GM21528 (cell line): ENCODE measurements around the gene CHD8.
"Not testable (repeated sequence)": the region's sequence is repeated elsewhere in the genome, so short reads cannot be mapped to it uniquely, and the experiment has no call there.

Experiments
- ATAC-seq: cut with Tn5 transposase; IDR thresholded peaks from one replicate; pipeline ENCODE4 v1.9.1; 2021; ENCODE audit warnings: mild to moderate bottlenecking, moderate library complexity; ENCODE audit not compliant: unreplicated experiment, low FRiP score

CHD8 gene, protein sequence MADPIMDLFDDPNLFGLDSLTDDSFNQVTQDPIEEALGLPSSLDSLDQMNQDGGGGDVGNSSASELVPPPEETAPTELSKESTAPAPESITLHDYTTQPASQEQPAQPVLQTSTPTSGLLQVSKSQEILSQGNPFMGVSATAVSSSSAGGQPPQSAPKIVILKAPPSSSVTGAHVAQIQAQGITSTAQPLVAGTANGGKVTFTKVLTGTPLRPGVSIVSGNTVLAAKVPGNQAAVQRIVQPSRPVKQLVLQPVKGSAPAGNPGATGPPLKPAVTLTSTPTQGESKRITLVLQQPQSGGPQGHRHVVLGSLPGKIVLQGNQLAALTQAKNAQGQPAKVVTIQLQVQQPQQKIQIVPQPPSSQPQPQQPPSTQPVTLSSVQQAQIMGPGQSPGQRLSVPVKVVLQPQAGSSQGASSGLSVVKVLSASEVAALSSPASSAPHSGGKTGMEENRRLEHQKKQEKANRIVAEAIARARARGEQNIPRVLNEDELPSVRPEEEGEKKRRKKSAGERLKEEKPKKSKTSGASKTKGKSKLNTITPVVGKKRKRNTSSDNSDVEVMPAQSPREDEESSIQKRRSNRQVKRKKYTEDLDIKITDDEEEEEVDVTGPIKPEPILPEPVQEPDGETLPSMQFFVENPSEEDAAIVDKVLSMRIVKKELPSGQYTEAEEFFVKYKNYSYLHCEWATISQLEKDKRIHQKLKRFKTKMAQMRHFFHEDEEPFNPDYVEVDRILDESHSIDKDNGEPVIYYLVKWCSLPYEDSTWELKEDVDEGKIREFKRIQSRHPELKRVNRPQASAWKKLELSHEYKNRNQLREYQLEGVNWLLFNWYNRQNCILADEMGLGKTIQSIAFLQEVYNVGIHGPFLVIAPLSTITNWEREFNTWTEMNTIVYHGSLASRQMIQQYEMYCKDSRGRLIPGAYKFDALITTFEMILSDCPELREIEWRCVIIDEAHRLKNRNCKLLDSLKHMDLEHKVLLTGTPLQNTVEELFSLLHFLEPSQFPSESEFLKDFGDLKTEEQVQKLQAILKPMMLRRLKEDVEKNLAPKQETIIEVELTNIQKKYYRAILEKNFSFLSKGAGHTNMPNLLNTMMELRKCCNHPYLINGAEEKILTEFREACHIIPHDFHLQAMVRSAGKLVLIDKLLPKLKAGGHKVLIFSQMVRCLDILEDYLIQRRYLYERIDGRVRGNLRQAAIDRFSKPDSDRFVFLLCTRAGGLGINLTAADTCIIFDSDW (N-terminal part only)

DNA sequence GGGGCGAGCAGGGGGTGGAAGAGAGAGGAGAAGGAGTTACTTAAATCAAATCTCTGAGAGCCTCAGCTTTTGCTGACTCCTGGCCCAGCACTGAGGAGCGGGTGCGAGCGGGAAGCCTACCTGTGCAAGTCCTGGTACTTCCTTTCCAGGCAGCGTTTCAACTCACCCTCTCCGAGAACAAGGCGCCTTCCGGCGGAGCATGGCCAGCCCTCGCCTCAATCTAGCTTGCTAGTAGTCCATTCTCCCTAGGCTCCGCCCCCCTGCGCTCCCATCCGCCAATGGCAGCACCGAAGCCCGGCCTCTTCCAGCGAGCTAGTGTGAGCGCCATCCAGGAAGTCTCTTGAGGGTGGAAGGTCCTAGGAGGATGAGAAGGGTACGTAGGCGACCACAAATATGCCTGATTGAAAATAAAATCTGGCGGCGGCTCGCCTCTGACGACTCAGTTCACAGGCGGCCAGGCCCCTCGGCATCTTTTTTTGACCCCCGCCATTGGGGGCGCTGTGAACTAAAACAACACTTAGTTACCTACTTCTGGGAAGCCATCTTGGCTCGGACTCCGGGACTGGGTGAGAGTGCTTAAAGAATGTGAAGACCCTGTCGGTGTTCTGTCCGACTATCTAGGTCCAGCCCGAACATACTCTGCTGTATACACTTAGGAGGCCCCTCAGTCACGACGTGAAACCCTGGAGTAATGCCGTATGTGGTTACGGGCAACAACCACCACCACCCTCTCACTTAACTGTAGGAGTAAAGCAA is at the start of gene CHD8:
Gene CHD8, minus strand, starts transcription at position 212 of the 756 bp plus-strand sequence. CDS start 24,480 bp downstream, outside the sequence.
- ATAC-seq: peak; percentile 95

DNA sequence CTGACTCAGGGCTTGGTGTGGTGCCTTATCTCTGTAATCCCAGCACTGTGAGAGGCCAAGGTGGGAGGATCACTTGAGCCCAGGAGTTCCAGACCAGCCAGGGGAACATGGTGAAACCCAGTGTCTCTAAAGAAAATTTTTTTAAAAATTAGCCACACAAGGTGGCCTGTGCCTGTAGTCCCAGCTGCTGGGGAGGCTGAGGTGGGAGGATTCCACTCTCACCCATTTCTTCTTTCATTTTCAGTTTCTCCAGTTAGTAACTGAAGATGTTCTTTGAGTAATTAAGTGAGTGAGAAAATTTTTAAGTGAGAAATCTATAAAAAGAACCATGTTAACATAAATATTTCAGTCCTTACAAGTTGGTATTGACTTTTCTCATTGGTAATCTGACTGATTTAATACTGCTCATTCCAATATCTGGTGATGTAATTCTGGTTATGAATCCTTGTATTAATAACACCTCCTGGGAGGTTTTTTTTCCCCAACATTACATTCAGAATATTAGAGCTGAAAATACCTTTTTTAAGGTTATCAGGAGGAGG is 49.2 kb upstream of the CHD8 start:
- ATAC-seq: peak; percentile 67

DNA sequence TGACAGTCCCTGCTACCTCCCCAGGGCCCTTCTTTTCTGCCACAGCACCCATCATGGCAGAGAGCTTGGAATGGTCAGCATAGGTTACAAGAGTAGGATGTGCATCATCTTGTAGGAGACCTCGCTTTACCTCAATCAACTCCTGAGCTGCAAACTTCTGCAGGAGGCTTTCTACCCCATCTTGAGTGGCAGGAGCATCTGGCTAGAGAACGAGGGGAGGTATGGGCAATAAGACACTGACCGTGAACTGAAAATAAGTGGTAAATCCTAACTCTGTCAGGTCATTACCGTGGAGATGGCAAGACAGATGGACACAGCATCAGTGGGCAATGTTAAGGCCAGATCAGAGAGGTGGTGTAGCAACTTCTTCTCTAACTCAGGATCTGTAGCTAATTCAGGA is 47.5 kb upstream of the CHD8 start:
- ATAC-seq: no peak

- ATAC-seq: no peak
Observed at GRCh38 chr14:21501568-21501967, 45.6 kb upstream of the CHD8 start.

GRCh38 chr14:21498540-21499526 is 42.9 kb upstream of the CHD8 start:
- ATAC-seq: no peak

GRCh38 chr14:21496453-21496852 is 40.5 kb upstream of the CHD8 start:
- no peak for ATAC-seq

- no peak for ATAC-seq
Observed at GRCh38 chr14:21494902-21495762, 39.2 kb upstream of the CHD8 start.

DNA sequence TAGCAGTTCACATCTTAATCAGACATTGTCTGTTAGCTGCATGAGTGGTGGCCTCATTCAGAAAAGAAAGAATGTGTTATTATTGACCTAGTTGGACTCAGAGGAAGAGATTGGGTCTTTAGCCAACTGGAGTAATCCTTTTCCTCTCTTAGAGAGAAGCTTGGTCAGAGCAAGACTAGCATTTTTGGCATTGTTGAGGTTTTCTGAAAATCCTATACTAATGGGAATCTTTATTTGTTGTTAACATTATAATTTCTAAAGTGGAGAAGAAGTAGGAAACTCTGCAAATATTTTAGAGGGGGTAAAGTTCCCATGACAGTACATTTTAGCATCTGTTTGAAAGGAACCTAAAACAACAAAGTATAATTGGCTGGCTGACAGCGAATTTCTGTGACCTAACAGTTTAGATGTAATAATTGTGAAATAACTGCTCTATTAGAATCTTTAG is 30.7 kb upstream of the CHD8 start:
- ATAC-seq: no peak

GRCh38 chr14:21476925-21477681 is 21.2 kb upstream of the CHD8 start, which contains the start of the genes RAB2B and TOX4:
TSS of gene RAB2B (minus strand) at chr14:21476959. CDS start at chr14:21476872, 87 bp downstream.
TSS of gene TOX4 (plus strand) at chr14:21477195. CDS start at chr14:21477279, 84 bp downstream.
- peak; percentile 99 for ATAC-seq

GRCh38 chr14:21476523-21476924 is 20.6 kb upstream of the CHD8 start:
- peak; percentile 34 for ATAC-seq

- ATAC-seq: no peak
Observed at GRCh38 chr14:21475767-21476522, 20.0 kb upstream of the CHD8 start.

DNA sequence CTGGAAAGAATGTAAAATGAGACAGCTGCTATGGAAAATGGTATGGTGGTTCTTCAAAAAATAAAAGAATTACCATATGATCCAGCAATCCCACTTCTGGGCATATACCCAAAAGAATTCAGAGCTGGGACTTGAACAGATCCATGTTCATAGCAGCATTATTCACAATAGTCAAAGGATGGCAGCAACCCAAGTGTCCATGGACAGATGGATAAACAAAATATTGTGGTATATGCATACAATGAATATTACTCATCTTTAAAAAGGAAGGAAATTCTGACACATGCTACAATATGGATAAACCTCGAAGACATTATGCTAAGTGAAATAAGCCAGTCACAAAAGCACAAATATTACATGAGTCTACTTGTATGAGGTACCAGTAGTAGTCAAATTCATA is 11.7 kb upstream of the CHD8 start:
- no peak for ATAC-seq

DNA sequence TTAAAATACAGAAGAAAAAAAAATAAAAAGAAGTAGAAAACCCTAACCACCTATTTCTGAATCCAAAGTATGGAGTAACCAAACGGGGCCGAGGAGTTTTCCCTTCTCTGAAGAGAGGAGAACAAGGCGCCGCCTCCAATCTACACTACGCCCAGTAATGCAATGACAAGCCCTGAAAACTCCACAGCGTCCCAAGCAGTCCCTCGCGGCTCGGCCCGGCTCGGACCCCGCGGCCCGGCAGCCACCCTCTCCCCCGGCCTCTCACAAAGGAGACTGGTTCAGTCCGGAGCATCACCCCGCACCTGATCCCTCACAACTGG is 371 bp downstream of the CHD8 start:
- no peak for ATAC-seq

DNA sequence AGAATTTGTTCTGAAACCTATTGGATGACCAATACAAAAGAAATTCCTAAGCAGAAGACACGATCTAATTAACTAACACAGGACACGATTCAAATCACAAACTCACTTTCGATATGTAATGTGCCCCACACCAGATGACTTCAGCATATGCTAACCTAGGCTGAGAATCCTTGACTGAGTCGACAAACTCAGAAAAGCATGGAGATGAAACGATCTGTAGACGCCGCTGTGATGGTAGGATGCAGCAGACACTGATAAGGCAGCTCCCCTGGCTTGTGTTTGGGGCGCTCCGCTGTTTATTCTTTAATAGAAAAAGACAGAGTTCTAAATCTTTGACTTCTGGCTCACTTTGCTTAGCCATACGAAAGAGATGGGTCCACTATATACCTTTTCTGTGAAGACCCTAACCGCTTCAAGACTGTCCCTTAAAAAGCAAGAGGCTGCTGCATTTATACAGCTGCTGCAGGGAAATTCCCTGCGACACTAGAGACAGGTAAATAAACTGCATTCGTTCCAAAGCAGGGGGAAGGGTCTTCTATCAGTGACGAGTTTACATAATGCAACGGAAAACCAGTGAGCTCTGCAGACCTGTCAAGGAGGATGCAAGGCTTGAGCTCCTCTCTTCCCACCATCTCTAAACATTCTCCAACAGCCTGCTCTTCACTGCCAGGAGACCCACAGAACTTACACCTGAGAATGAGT is 929 bp downstream of the CHD8 start:
- no peak for ATAC-seq

DNA sequence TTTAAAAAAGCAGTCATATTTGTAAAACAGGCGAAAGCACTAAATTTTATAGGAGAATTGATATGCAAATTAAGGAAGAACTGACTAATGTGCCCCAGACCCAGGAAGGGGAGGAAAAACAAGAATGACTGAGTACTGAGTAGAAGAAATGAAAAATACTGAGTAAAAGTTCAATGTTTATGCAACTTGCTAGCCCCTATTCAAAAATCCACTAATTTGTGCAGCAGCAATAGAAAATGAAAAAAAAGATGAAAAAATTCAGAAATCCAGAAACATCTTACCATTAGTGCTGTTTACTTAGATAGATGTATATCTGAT is 6.1 kb downstream of the CHD8 start:
- ATAC-seq: no peak

DNA sequence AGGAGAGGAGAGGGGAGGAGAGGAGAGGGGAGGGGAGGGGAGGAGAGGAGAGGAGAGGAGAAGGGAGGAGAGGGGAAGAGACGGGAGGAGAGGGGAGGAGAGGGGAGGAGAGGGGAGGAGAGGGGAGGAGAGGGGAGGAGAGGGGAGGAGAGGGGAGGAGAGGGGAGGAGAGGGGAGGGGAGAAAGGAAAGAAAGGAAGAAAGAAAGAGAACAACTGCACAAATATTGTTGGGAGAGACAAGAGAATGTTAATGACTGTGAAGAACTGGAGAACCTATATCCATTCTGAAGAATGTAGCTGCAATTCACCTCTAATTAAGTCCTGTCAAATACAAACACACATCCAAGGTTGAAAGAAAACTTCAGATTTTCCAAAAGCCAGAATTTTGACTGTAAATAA is 13.3 kb downstream of the CHD8 start:
- ATAC-seq: not testable (repeated sequence)
